T-helper 1 cell treated with Interleukin-12 subunit alpha and Interleukin-12 subunit beta and Interleukin-4 antibody, amounts not matched to agents 30 μg/mL and 1 μg/mL, for 36 hours (primary cell): ENCODE measurements around the gene CLIP4.

ENCODE experiments used
- H3K27ac Mint-ChIP-seq: one replicate; pipeline ENCODE4 v1.8.0; 2021; ENCODE audit warnings: mild to moderate bottlenecking, mixed read lengths
- H3K27me3 Mint-ChIP-seq: one replicate; pipeline ENCODE4 v1.8.0; 2021; ENCODE audit warnings: low read depth, mixed read lengths
- H3K36me3 Mint-ChIP-seq: one replicate; pipeline ENCODE4 v1.8.0; 2021; ENCODE audit warnings: low read depth, mixed read lengths
- H3K4me1 Mint-ChIP-seq: one replicate; pipeline ENCODE4 v1.8.0; 2021; ENCODE audit warnings: low read depth, mixed read lengths
- H3K4me3 Mint-ChIP-seq: one replicate; pipeline ENCODE4 v1.8.0; 2021; ENCODE audit warnings: mild to moderate bottlenecking, moderate library complexity, mixed read lengths
- H3K9me3 Mint-ChIP-seq: one replicate; pipeline ENCODE4 v1.8.0; 2021; ENCODE audit warnings: mixed read lengths

Gene CLIP4

GRCh38 chr2:29174937-29175336, 59.7 kb downstream of the CLIP4 start:
- peaks cover 30% of the 10 kb centered on the region for H3K36me3 Mint-ChIP-seq
- H3K4me3 Mint-ChIP-seq, result no peak overlapping the region
- H3K9me3 Mint-ChIP-seq, result no peaks in the 10 kb centered on the region
- H3K4me1 Mint-ChIP-seq, result no peaks in the 10 kb centered on the region
- H3K27ac Mint-ChIP-seq, result no peak overlapping the region
- no peaks in the 10 kb centered on the region for H3K27me3 Mint-ChIP-seq

GRCh38 chr2:29175338-29175737, 60.1 kb downstream of the CLIP4 start:
- Mint-ChIP-seq H3K9me3 (no peaks in the 10 kb centered on the region), H3K4me3 (no peak overlapping the region), H3K36me3 (peaks cover 32% of the 10 kb centered on the region), H3K27ac (no peak overlapping the region), H3K4me1 (no peaks in the 10 kb centered on the region), H3K27me3 (no peaks in the 10 kb centered on the region)

- H3K36me3 Mint-ChIP-seq, result peaks cover 20% of the 10 kb centered on the region
- H3K4me1 Mint-ChIP-seq, result no peaks in the 10 kb centered on the region
- H3K4me3 Mint-ChIP-seq, result no peak overlapping the region
- H3K27ac Mint-ChIP-seq, result no peak overlapping the region
- no peaks in the 10 kb centered on the region for H3K9me3 Mint-ChIP-seq
- no peaks in the 10 kb centered on the region for H3K27me3 Mint-ChIP-seq
These were observed 67.1 kb downstream of the CLIP4 start for GRCh38 chr2:29182334-29182733.

GRCh38 chr2:29182920-29183319, 67.7 kb downstream of the CLIP4 start:
- H3K27ac Mint-ChIP-seq, result no peak overlapping the region
- H3K27me3 Mint-ChIP-seq, result no peaks in the 10 kb centered on the region
- no peaks in the 10 kb centered on the region for H3K4me1 Mint-ChIP-seq
- H3K4me3 Mint-ChIP-seq, result no peak overlapping the region
- H3K36me3 Mint-ChIP-seq, result peaks cover 22% of the 10 kb centered on the region
- H3K9me3 Mint-ChIP-seq, result peaks cover 4% of the 10 kb centered on the region

GRCh38 chr2:29184531-29184930, 69.3 kb downstream of the CLIP4 start:
- no peaks in the 10 kb centered on the region for H3K4me1 Mint-ChIP-seq
- peaks cover 4% of the 10 kb centered on the region for H3K9me3 Mint-ChIP-seq
- no peak overlapping the region for H3K4me3 Mint-ChIP-seq
- H3K36me3 Mint-ChIP-seq, result peaks cover 26% of the 10 kb centered on the region
- no peaks in the 10 kb centered on the region for H3K27me3 Mint-ChIP-seq
- no peak overlapping the region for H3K27ac Mint-ChIP-seq

- no peaks in the 10 kb centered on the region for H3K27me3 Mint-ChIP-seq
- no peaks in the 10 kb centered on the region for H3K4me1 Mint-ChIP-seq
- peaks cover 18% of the 10 kb centered on the region for H3K36me3 Mint-ChIP-seq
- H3K9me3 Mint-ChIP-seq, result peaks cover 4% of the 10 kb centered on the region
- no peak overlapping the region for H3K4me3 Mint-ChIP-seq
- H3K27ac Mint-ChIP-seq, result no peak overlapping the region
These were observed 71.6 kb downstream of the CLIP4 start for GRCh38 chr2:29186817-29187216.

- Mint-ChIP-seq H3K27me3 (no peaks in the 10 kb centered on the region), H3K4me3 (no peak overlapping the region), H3K27ac (no peak overlapping the region), H3K36me3 (peaks cover 15% of the 10 kb centered on the region), H3K9me3 (peaks cover 4% of the 10 kb centered on the region), H3K4me1 (no peaks in the 10 kb centered on the region)
These were observed 72.7 kb downstream of the CLIP4 start for GRCh38 chr2:29187926-29188325.

- no peak overlapping the region for H3K4me3 Mint-ChIP-seq
- H3K4me1 Mint-ChIP-seq, result no peaks in the 10 kb centered on the region
- H3K27ac Mint-ChIP-seq, result no peak overlapping the region
- H3K36me3 Mint-ChIP-seq, result peaks cover 15% of the 10 kb centered on the region
- peaks cover 4% of the 10 kb centered on the region for H3K9me3 Mint-ChIP-seq
- no peaks in the 10 kb centered on the region for H3K27me3 Mint-ChIP-seq
These were observed 73.8 kb downstream of the CLIP4 start for GRCh38 chr2:29189052-29189451.

- Mint-ChIP-seq H3K36me3 (peaks cover 8% of the 10 kb centered on the region), H3K9me3 (peaks cover 4% of the 10 kb centered on the region), H3K4me1 (peaks cover 2% of the 10 kb centered on the region), H3K4me3 (no peak overlapping the region), H3K27me3 (no peaks in the 10 kb centered on the region), H3K27ac (no peak overlapping the region)
These were observed 76.6 kb downstream of the CLIP4 start for GRCh38 chr2:29191817-29192216.

GRCh38 chr2:29192526-29192925, 77.3 kb downstream of the CLIP4 start:
- Mint-ChIP-seq H3K4me3 (no peak overlapping the region), H3K27me3 (no peaks in the 10 kb centered on the region), H3K9me3 (peaks cover 3% of the 10 kb centered on the region), H3K36me3 (peaks cover 6% of the 10 kb centered on the region), H3K27ac (no peak overlapping the region), H3K4me1 (peaks cover 4% of the 10 kb centered on the region)

GRCh38 chr2:29193111-29193510, 77.9 kb downstream of the CLIP4 start:
- H3K27me3 Mint-ChIP-seq, result no peaks in the 10 kb centered on the region
- no peak overlapping the region for H3K4me3 Mint-ChIP-seq
- no peaks in the 10 kb centered on the region for H3K9me3 Mint-ChIP-seq
- H3K27ac Mint-ChIP-seq, result no peak overlapping the region
- peaks cover 2% of the 10 kb centered on the region for H3K36me3 Mint-ChIP-seq
- peaks cover 4% of the 10 kb centered on the region for H3K4me1 Mint-ChIP-seq

- no peak overlapping the region for H3K4me3 Mint-ChIP-seq
- no peaks in the 10 kb centered on the region for H3K27me3 Mint-ChIP-seq
- H3K36me3 Mint-ChIP-seq, result no peaks in the 10 kb centered on the region
- H3K27ac Mint-ChIP-seq, result no peak overlapping the region
- no peaks in the 10 kb centered on the region for H3K9me3 Mint-ChIP-seq
- H3K4me1 Mint-ChIP-seq, result peaks cover 4% of the 10 kb centered on the region
These were observed 78.5 kb downstream of the CLIP4 start for GRCh38 chr2:29193681-29194080.

GRCh38 chr2:29195796-29196195, 80.6 kb downstream of the CLIP4 start:
- H3K4me3 Mint-ChIP-seq, result no peak overlapping the region
- H3K36me3 Mint-ChIP-seq, result no peaks in the 10 kb centered on the region
- H3K4me1 Mint-ChIP-seq, result peaks cover 4% of the 10 kb centered on the region
- no peaks in the 10 kb centered on the region for H3K27me3 Mint-ChIP-seq
- no peak overlapping the region for H3K27ac Mint-ChIP-seq
- no peaks in the 10 kb centered on the region for H3K9me3 Mint-ChIP-seq

- Mint-ChIP-seq H3K27me3 (no peaks in the 10 kb centered on the region), H3K9me3 (no peaks in the 10 kb centered on the region), H3K4me1 (peaks cover 4% of the 10 kb centered on the region), H3K4me3 (no peak overlapping the region), H3K27ac (no peak overlapping the region), H3K36me3 (no peaks in the 10 kb centered on the region)
These were observed 81.9 kb downstream of the CLIP4 start for GRCh38 chr2:29196792-29197788.

- H3K36me3 Mint-ChIP-seq, result peaks cover 1% of the 10 kb centered on the region
- no peaks in the 10 kb centered on the region for H3K27me3 Mint-ChIP-seq
- H3K9me3 Mint-ChIP-seq, result no peaks in the 10 kb centered on the region
- H3K4me1 Mint-ChIP-seq, result peaks cover under 1% of the 10 kb centered on the region
- H3K4me3 Mint-ChIP-seq, result no peak overlapping the region
- no peak overlapping the region for H3K27ac Mint-ChIP-seq
These were observed 86.8 kb downstream of the CLIP4 start for GRCh38 chr2:29201979-29202378.
